Activated T-helper 2 cell treated with anti-CD3 and anti-CD28 coated beads, Interferon-gamma antibody, Interleukin-2, Interleukin-4, amounts not matched to agents 10 μg/mL and 5 μg/mL and 100 μg/mL, durations not matched to agents 14 hours and 24 hours and 36 hours (primary cell): ENCODE data around the gene LYZL1. TPM values are rescaled to one million over a fixed set of nuclear protein-coding genes. Genes with fewer than 3 reads are reported as not detected.

ENCODE experiments used
- DNase-seq: peaks from one replicate; pipeline ENCODE4 v3.0.0; 2021; ENCODE audit warnings: low spot score
- H3K27ac Mint-ChIP-seq: one replicate; pipeline ENCODE4 v1.8.0; 2021; ENCODE audit warnings: mixed read lengths
- H3K27me3 Mint-ChIP-seq: one replicate; pipeline ENCODE4 v1.8.0; 2021; ENCODE audit warnings: low read depth, mixed read lengths
- H3K36me3 Mint-ChIP-seq: one replicate; pipeline ENCODE4 v1.8.0; 2021; ENCODE audit warnings: low read depth, mixed read lengths
- H3K4me1 Mint-ChIP-seq: one replicate; pipeline ENCODE4 v1.8.0; 2021; ENCODE audit warnings: low read depth, mixed read lengths
- H3K4me3 Mint-ChIP-seq: one replicate; pipeline ENCODE4 v1.8.0; 2021; ENCODE audit warnings: low read depth, mild to moderate bottlenecking, moderate library complexity, mixed read lengths
- H3K9me3 Mint-ChIP-seq: one replicate; pipeline ENCODE4 v1.8.0; 2021; ENCODE audit warnings: mixed read lengths
- intact Hi-C: fragments of 100-400 bp; cut with micrococcal nuclease; formaldehyde crosslinking; loops from one replicate; pipeline ENCODE4 v1.15.1; 2023
- total RNA-seq: library from RNA; stranded (reverse); gene quantifications from 2 replicates; pipeline ENCODE4 v1.2.3, GENCODE V29; 2022

LYZL1 gene
- total RNA-seq, 1 donor from 2014 or later, result not detected

DNA sequence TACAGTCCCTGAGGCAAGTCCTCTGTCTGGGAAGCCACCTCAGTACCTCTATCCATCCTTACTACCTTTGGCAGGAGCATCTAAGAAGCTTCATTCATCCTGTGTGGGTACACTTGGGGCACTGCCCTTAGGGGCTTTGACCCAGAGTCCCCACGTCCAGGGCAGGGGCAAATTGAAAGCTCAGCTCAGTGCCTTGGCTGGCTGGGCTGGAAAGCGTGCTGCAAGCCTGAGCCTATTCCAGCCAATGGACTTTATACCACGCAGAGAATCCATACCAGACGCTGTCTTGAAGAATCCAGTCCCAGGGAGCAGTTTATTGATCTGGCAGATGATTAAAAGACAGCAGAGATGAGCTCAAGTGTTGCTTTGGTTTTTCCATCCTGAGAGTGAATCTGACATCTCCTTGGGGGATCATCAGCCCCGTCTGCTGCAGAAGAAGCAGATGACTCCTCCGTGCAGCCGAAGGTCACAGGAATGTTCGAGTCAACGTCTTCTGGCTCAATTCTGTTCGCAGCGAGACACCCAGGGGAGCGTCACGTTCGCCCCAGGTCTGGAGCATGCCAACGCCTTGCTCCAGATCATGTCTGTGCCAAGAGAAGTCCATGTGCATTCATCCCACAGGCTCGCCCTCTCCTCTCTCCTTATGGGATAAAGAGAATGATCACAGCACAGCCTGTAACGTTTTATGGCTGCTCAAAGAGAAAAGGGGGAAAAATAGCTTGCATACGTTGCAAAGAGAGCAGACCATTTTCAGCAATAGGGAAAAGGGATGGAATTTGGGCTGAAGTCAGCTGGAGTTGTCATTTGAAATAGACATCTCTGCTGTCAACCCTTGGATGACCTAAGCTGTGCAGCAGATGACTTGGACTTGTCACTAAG, 35.8 kb upstream of the LYZL1 start:
- Mint-ChIP-seq H3K27ac (no peak overlapping the region), H3K4me3 (no peak overlapping the region), H3K4me1 (peaks cover 4% of the 10 kb centered on the region), H3K27me3 (peaks cover 1% of the 10 kb centered on the region), H3K36me3 (no peaks in the 10 kb centered on the region), H3K9me3 (no peaks in the 10 kb centered on the region)
- DNase-seq, result no peak
- intact Hi-C loops, result no loop called here

DNA sequence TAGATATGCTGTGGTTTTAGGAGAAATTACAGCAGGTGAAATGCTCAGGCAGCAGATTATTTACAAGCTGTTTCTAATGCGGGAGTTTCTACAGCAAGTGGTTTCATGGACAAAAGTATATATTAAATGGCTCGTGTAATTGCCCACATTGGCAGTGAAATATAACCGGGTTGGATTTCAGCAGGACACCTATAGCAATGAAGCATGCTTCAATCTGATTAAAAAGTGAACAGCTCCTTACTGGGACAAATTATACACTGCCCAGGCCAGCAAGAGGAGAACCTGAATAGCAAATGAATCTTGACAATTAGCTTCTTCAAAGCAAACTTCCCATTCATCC, 35.2 kb upstream of the LYZL1 start:
- H3K4me3 Mint-ChIP-seq, result no peak overlapping the region
- peaks cover 4% of the 10 kb centered on the region for H3K4me1 Mint-ChIP-seq
- no peaks in the 10 kb centered on the region for H3K9me3 Mint-ChIP-seq
- no peaks in the 10 kb centered on the region for H3K36me3 Mint-ChIP-seq
- peaks cover 1% of the 10 kb centered on the region for H3K27me3 Mint-ChIP-seq
- no peak for DNase-seq
- H3K27ac Mint-ChIP-seq, result no peak overlapping the region
- intact Hi-C loops, result no loop called here

DNA sequence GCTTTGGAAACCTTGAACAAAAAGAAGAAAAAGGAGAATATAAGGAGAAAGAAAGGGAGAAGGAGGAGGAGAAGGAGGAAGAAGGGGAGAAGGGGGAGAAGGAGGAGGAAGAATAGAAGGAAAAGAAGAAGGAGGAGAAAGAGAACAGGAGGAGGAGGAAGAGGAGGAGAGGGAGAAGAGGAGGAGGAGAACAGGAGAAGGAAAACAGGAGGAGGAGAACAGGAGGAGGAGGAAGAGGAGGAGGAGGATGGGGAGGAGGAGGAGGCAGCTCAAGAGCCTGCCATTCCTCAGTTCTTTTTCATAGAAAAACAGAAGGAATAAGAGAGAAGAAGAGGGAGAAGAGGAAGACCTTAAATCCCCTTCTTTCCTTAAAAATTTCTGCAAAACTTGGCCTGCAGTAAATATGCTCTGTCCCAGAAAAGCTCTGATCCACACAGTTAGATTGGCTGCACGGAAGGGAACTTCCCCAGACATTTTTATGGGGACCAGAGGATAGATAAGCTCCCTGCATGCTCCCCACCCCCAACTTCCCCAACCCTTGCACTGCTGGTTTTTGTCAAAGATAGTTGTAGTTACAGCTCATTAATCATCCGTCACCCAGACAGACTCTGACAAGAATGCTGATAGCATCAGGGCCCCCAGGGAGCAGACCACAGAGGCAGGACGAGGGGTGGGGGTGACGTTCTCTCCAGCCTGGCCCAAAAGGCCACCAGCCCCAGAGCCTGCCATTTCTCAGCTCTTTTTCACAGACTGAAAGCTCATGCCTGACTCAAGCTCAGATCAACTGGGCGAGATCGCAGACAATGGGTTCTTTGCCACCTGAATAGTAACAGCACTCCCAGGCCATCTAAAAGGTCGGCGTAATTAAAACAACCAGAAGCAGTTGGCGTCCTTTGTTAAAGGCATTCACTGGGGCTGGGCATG, 34.5 kb upstream of the LYZL1 start:
- no peak overlapping the region for H3K27ac Mint-ChIP-seq
- H3K4me1 Mint-ChIP-seq, result peaks cover 4% of the 10 kb centered on the region
- no peak for DNase-seq
- H3K9me3 Mint-ChIP-seq, result no peaks in the 10 kb centered on the region
- no peaks in the 10 kb centered on the region for H3K36me3 Mint-ChIP-seq
- H3K4me3 Mint-ChIP-seq, result no peak overlapping the region
- intact Hi-C loops, result no loop called here
- peaks cover 1% of the 10 kb centered on the region for H3K27me3 Mint-ChIP-seq

DNA sequence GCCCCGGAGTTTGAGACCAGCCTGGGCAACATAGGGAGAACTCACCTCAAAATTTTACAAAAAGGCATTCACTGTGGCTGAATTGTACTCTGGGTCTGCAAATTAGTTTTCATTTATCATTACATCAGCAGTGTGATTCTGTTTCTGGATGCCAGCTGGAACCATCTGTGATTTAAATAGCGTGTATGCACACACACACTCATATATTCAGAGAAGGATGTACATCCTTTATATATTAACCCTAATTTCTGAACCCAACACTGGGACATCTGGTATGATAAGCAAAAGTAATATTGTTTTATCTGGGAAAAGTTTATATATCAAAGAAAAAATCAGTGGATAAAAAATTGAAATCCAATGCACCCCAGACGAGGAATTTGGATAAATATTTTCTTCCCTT, 33.8 kb upstream of the LYZL1 start:
- no peaks in the 10 kb centered on the region for H3K36me3 Mint-ChIP-seq
- H3K27ac Mint-ChIP-seq, result no peak overlapping the region
- H3K27me3 Mint-ChIP-seq, result peaks cover 1% of the 10 kb centered on the region
- DNase-seq, result no peak
- intact Hi-C loops, result no loop called here
- H3K4me1 Mint-ChIP-seq, result peaks cover 4% of the 10 kb centered on the region
- no peaks in the 10 kb centered on the region for H3K9me3 Mint-ChIP-seq
- H3K4me3 Mint-ChIP-seq, result no peak overlapping the region

DNA sequence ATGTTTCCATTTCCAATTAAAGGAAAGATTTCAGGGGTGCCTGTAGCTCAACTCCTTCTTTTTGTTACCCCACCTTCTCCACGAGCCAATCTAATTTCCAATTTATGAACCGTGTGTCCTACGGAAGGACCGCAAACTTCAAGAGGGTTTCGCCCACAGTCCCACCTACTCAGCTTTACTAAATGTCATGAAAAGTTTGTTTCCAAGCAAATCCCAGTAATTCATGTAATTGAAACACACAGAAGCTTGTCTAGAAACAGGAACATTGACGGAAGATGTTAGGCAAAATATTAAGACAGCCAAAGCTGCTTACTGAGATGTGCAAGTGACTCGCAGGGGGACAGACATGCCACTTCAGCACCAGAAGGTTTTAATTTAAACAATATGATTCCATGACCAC, 32.9 kb upstream of the LYZL1 start:
- Mint-ChIP-seq H3K27me3 (peaks cover 1% of the 10 kb centered on the region), H3K9me3 (no peaks in the 10 kb centered on the region), H3K36me3 (no peaks in the 10 kb centered on the region), H3K4me3 (no peak overlapping the region), H3K27ac (no peak overlapping the region), H3K4me1 (peaks cover 4% of the 10 kb centered on the region)
- intact Hi-C loops, result no loop called here
- DNase-seq, result no peak

DNA sequence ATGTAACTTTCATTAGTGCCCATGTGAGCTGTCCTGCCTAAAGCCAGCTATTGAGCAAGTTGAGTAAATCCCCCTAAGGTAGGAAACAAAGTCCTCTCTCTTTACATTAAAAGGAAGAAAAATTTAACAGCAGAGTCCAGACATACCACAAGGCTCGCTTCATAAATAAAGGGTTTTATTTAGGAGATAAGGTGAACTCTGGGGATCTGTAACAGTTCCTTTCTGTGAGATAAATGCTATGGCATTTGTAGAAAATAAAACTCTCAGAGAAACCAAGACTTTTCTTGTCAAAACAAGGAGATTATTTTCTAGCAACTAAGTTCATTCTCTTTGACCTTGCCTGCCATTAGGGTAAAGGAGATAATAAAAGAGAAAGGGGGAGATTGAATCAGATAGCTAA, 32.3 kb upstream of the LYZL1 start:
- Mint-ChIP-seq H3K27me3 (peaks cover 1% of the 10 kb centered on the region), H3K36me3 (no peaks in the 10 kb centered on the region), H3K27ac (no peak overlapping the region), H3K9me3 (no peaks in the 10 kb centered on the region), H3K4me3 (no peak overlapping the region), H3K4me1 (peaks cover 4% of the 10 kb centered on the region)
- DNase-seq, result no peak
- intact Hi-C loops, result no loop called here

DNA sequence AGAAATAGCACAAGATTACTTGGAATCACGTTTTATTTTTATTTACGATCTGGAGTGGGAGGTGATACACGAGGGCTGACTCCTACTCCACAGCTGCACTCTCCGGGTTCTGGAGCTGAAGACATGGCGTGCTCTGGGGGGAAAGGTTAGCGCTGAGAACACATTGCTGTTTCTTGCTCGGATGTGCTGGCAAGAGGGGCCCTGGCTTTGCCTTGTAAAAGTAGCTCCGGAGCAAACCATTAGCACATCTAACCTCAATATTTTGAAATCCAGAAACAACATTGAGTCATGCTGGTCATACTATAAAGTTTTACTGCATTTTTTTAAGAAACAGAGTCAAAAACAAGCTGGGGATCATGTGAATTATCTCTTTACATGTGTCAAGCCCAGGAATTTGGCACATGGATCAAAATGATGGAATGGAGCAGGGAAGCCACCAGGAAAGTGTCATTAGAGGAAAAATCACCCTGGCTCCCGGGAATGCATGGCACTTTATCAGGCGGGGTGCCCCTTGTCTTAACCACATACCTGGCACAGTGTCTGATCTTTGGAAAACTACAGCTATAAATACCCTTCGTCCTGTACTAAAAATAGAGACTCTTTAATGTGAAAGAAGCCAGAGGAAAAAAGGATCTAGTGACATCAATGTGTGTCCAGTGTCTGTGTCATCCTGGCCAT, 31.6 kb upstream of the LYZL1 start:
- Mint-ChIP-seq H3K9me3 (no peaks in the 10 kb centered on the region), H3K36me3 (no peaks in the 10 kb centered on the region), H3K27me3 (peaks cover 1% of the 10 kb centered on the region), H3K4me1 (peaks cover 4% of the 10 kb centered on the region), H3K4me3 (no peak overlapping the region), H3K27ac (no peak overlapping the region)
- intact Hi-C loops, result no loop called here
- no peak for DNase-seq

DNA sequence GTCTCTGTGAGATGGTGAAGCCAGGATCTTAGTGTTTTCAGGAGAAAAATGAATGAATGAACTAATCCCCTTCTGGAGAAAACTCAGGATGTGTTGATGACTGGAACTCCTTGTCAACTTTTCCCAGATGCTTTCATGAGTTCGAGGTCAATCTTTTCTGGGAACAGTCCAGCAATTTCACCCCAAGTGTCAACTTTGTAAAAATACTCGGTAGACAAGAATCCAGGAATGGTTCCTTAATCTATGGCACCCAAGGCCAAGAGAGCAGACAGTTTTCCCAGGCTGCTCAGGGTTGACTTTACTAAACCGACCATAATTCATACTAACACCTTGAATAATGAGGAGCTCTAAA, 31.1 kb upstream of the LYZL1 start:
- no peak for DNase-seq
- Mint-ChIP-seq H3K36me3 (no peaks in the 10 kb centered on the region), H3K4me1 (peaks cover 4% of the 10 kb centered on the region)

DNA sequence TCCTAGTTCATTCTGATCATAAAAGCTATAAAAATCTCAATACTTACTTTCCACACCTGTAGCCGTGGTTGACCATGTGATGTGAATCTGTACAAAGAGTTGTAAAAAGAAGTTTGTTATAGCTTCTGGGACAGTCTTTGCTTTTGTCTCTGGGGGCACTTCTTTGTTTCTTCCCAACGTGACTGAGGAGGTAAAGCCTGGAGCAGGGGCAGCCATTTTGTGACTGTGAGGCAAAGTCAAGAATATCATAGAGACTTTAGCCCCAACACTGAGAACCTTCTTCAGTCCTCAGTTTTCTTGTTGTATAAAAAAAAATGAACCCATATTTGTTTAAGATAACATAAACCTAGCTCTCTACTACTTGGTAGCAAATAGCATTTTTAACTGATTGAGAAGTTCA, 29.4 kb upstream of the LYZL1 start:
- H3K27ac Mint-ChIP-seq, result no peak overlapping the region
- no peaks in the 10 kb centered on the region for H3K36me3 Mint-ChIP-seq
- DNase-seq, result no peak
- H3K9me3 Mint-ChIP-seq, result no peaks in the 10 kb centered on the region
- peaks cover 4% of the 10 kb centered on the region for H3K4me1 Mint-ChIP-seq
- H3K4me3 Mint-ChIP-seq, result no peak overlapping the region
- intact Hi-C loops, result no loop called here
- peaks cover 1% of the 10 kb centered on the region for H3K27me3 Mint-ChIP-seq

More for the DNA sequence above, 31.1 kb upstream of the LYZL1 start:
- H3K9me3 Mint-ChIP-seq, result no peaks in the 10 kb centered on the region
- peaks cover 1% of the 10 kb centered on the region for H3K27me3 Mint-ChIP-seq
- no peak overlapping the region for H3K4me3 Mint-ChIP-seq
- H3K27ac Mint-ChIP-seq, result no peak overlapping the region
- intact Hi-C loops, result no loop called here

DNA sequence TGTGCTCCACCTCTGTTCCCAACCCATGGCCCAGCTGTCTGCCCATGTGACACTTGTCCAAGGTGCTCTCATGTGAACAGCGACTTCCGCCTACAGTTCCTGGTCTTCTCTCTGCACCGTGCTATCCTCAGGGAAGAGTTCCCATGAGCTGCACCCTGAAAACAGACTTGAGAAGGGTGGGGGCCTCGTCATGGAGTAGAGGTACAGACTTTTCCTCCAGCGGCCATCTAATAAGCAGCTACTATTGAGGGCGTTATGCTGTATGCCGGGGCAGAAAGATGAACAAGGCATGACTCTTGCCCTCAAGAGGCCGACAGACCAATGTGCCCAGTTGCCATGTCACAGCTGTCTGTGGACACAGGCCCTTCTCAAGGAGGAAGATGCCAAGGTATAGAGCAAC, 25.4 kb upstream of the LYZL1 start:
- intact Hi-C loops, result no loop called here
- no peaks in the 10 kb centered on the region for H3K4me1 Mint-ChIP-seq
- H3K36me3 Mint-ChIP-seq, result no peaks in the 10 kb centered on the region
- H3K9me3 Mint-ChIP-seq, result no peaks in the 10 kb centered on the region
- no peaks in the 10 kb centered on the region for H3K27me3 Mint-ChIP-seq
- no peak overlapping the region for H3K4me3 Mint-ChIP-seq
- no peak overlapping the region for H3K27ac Mint-ChIP-seq
- DNase-seq, result no peak

DNA sequence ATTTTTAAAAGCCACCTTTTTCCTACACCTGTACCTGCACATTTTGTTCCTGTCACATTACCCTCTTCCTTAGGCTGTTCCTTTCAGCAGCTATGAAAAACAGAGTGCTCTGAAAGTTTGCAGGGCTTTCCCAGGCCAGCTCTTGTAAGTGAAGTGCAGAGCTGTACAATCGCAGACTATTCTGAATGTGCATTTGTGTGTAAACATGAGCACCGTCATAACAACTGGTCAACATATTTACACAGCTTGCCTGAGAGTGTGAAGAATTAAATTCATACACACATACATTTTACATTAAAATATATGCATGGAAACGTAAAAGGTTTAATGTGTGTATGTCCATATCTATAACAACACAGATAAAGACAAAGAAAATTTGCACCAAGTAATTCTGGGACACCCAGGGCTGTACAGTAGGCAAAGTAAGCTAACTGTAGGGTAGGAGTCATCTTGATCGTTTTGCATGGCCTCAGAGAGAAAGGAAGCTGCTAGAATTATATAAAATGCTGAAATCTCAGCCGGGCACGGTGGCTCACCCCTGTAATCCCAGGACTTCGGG, 23.6 kb upstream of the LYZL1 start:
- H3K4me3 Mint-ChIP-seq, result no peak overlapping the region
- intact Hi-C loops, result no loop called here
- H3K36me3 Mint-ChIP-seq, result no peaks in the 10 kb centered on the region
- no peak overlapping the region for H3K27ac Mint-ChIP-seq
- no peak for DNase-seq
- H3K27me3 Mint-ChIP-seq, result no peaks in the 10 kb centered on the region
- no peaks in the 10 kb centered on the region for H3K9me3 Mint-ChIP-seq
- H3K4me1 Mint-ChIP-seq, result no peaks in the 10 kb centered on the region

DNA sequence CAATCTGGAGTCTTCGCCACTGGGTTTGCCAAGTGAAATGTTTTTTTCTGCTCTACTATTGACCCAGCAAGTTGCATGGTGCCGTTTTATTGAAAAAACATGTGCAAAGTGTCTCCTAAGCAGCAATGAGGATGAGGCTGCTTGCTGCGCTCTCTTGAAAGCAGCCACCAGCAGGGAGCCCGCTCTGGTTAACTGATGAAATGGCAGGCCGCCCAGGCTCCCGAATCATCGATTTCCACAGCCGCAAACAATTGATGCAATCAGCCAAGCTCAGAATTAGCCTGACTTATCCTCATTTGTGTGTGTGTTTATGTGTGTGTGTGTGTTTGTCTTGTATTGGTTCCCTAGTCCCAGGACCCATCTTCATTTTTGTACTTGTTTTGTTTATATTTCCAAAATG, 22.2 kb upstream of the LYZL1 start:
- Mint-ChIP-seq H3K9me3 (no peaks in the 10 kb centered on the region), H3K4me3 (no peak overlapping the region), H3K36me3 (no peaks in the 10 kb centered on the region), H3K27me3 (no peaks in the 10 kb centered on the region), H3K4me1 (no peaks in the 10 kb centered on the region), H3K27ac (no peak overlapping the region)
- intact Hi-C loops, result no loop called here
- no peak for DNase-seq
